Stimulated activated CD8-positive, alpha-beta memory T cell treated with anti-CD3 and anti-CD28 coated beads, Interleukin-4, amount 100 ng/mL, for 24 hours (primary cell): Measurements from ENCODE around the gene LRRC8D.

Experiments used
- DNase-seq: peaks from one replicate; pipeline ENCODE4 v3.0.0-alpha.2; 2020; ENCODE audit warnings: low read depth

Gene LRRC8D

DNA sequence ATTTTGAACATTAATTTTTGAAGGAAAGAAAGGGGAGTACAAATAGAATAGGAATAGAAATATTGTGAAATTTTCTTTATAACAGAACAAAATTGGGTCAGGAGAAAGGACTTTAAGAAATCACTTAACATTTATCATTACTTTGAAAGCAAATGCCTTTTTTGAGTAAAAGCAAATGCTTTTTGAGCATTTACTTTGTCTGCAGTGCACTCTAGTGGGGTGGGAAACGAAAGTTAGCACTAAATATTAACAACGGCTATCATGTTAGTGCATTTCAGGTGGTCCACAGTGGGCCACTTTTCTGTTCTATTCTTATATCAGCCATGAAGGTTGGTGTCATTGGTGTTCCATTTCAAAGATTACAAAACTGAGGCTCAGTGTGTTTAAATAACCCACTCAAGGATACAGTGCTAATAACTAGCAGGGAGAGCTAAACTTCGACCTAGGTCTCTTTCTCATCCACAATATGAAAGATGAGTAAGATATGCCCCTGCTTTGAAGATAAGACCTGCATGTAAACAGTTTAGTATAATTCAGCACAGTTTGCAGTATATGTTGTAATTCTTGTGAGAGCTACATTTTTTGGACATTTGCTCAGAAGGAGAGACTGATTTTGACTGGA lies 13.4 kb downstream of the LRRC8D start:
- DNase-seq: no peak

DNA sequence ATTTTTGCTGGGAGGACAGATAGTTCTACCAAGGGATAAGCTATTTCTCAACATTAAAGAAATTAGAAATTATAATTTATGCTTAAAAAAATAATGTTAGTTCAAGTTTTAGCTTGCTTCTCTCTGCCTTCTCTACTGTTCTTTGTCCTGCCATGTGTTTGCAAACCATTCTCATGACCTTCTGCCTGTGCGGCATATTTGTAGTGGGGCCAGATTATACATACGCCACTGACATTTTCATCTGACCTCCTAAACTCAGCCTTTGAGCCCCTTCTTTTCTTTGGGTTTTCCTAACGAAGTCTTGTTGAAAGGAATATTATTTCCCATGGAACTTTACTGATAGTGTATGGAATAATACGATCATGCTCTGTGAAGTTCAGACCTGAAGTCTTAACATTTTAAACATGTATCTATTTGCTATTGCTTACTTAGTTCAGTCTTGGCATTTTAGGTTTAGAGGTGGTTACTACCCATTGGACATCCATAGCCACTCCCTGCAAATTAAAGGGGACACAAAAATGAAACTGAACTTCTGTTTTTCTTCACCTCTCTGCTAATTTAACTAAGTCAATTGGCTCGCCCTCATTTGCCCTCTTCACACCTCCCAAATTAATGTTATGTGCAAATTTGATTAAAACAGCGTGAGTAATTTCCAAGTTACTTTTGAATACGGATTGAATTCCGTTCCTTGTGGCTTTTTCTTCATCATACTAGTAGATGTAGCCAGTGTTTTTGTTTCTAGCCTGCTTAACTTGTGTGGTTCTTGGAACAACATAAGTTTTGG lies 15.6 kb downstream of the LRRC8D start:
- DNase-seq: no peak

DNA sequence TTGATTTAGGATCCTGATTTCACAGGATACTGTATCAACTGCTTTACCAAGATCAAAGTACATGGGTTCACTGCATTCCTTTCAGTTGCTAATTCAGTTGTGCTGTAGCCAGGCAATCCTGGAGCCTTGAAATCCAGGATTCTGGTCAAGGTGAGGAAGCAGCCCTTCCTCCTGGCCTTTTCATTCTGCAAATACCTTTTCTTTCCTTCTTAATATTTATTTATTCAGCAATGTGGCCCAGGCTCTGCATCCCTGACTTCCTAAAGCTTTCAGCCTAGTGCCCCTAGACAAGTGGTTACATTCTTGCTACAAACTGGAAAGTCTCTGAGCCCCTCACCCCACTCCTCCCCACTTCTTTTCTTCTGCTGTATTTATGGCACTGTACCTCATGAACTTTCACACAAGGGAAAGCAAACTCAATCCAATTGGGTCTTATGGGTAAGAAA lies 16.2 kb downstream of the LRRC8D start:
- DNase-seq: no peak

DNA sequence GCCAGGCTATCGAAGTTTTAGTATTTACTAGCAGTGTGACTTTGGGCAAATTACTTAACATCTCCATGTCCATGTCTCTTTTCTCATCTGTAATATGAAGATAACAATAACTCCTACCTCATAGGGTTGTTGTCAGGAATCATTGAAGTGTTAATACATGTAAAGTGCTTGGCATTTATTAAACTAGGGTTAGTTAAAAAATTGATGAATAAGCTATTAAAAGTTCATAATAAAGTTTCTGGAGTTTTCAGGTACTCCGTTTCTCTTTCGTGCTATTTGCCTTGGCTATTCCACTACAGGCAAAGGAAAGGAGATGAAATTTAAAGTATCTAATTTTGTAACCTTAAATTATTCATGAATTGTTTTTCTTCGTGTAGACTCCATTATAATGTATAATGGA lies 16.7 kb downstream of the LRRC8D start:
- no peak for DNase-seq

DNA sequence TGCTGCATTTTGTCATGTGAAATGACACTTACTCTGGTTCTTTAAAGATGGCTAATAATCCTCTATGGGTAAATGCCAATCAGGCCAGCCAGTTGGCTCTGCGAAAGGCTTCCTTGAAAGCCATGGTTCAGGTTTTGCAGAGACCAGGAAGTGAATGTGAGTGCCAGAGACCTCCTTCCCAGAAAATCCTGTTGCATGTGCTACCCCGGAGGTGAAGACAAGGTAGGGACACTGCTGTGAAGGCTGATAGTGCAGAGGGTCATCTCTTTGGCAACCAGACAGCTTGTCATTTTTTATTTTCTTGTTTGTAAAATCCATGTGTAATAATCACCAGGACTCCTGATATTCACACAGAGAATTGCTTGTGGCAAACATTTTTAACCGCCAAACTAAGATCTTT lies 18.7 kb downstream of the LRRC8D start:
- no peak for DNase-seq

DNA sequence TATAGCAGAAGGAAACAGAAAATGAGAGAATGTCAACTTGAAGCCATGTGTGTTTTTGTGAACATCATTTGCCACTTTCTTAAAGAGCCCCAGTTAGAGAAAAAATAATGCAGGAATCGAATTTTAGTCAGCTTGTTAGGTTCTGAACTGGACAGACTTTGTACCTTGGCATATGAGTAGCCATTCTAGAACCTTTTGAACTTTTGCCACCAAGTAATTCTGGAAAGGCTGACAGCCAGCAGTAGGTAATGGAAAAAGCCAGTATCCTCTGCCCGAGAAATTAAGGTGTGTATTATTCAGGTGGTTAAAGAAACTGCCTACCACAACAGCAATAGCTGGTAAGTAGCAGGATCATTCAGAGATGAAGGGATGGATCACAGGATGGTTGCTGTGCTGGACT lies 20.7 kb downstream of the LRRC8D start:
- DNase-seq: no peak

DNA sequence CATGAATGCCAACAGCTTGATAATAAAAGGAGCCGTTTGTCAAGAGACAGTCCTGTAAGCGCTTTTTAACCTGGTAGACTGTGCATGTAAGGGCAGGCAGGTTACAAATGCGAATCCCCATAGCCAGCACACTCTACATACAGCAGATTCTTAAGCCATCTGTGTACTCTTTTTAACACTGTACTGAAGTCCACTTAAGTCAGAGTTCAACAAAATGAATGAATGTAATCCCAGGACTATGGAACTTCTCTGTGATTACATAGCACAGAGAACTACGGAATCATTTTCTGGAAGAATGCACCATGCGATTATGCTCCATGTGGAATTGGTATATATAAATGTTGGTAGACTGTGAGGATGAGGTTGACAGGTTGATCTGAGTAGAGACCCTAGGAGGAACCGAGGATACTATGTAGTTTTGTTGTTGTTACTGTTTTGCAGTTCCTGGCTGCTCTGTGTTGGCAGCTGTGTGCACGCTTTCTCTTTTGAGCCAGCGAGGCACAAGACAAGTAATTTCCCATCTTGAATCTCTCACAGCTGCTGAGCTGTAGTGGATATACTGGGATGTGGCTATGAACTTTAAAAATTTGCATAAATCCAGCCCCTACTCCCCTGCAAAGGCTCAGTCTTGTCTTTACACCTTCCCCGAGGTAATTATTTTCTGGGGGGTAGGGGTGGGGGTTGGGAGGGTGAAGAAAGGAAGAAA lies 21.9 kb downstream of the LRRC8D start:
- no peak for DNase-seq

DNA sequence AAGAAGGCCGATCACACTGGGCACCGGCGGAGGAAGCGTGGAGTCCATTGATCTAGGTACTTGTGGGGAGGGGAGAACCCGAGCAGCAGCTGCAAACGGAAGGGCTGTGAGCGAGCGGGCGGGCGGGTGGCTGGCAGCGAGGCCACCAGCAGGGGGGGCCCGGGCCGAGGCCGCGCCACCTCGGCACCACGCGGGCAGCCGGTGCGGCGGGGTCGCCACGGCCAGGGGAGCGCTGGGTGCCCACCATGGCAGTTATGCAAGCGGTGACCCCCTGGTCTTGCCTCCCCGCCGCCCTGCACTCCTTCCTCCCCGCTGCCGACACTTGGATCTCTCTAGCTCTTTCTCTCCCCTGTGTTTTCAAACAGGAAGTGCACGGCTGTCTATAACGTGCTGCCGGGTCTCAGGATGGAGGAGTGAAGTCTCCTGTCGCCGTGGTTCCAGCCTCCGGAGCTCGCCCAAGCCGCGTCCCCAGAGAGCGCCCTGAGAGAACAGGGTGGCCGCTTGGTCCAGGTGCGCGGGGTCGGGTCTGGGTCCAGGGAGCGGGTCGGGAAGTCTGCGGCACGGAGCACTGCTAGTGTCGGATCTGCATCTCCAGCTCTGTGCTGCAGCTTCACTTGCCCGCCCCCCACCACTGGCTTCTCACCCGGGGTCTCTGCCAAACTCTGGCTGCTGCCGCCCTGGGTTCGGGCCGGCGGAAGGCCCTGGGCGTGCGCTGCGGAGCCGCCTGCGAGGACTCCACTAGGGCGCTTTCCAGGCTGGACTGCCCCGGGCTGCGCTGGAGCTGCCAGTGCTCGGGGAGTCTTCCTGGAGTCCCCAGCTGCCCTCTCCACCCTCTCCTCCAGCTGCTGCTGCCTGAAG lies 22.7 kb downstream of the LRRC8D start:
- DNase-seq: peak; percentile 68

DNA sequence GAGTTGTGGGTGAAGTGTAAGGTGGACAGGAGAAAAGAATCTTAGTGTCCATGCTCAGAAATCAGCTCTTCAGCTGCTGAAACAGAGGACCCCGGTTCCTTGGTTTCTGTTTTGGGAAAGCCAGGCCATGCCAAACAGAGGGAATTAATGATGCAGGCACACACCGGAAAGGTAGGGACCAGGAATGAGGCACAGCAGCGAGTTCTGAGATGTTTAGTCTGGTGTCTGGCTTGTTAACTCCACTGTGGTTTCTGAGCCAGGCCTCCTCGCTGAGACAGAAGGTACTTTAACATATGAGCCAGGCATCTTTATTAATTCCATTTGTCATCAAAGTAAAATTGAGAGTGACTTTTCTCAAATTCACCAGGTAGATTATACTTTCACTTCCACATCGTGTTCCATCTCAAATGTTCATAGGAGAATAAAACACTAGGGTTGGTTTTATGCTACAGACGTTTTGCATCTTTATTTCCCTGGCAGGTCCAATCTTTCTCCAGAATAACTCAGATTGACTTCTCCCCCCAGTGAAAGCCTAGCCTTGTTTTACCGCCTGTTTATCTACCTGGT lies 23.5 kb downstream of the LRRC8D start:
- no peak for DNase-seq

DNA sequence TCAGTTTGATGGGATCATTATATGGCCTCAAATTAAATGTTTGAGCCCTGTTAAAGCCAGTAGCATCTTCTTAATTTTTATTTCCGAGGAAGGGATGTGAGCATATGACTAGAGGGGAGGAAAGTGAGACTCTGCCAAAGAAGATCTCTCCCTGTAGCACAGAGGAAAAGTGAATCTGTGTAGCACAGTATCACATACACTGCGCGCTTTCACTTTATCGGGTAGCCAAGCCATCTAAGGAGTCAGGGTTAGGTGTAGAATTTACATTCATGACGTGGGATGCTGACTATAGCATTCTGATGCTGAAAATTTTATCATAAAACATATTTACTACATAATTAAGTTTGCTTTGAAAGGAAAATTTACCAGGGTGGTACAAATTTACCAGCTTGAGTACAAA lies 24.0 kb downstream of the LRRC8D start:
- no peak for DNase-seq

DNA sequence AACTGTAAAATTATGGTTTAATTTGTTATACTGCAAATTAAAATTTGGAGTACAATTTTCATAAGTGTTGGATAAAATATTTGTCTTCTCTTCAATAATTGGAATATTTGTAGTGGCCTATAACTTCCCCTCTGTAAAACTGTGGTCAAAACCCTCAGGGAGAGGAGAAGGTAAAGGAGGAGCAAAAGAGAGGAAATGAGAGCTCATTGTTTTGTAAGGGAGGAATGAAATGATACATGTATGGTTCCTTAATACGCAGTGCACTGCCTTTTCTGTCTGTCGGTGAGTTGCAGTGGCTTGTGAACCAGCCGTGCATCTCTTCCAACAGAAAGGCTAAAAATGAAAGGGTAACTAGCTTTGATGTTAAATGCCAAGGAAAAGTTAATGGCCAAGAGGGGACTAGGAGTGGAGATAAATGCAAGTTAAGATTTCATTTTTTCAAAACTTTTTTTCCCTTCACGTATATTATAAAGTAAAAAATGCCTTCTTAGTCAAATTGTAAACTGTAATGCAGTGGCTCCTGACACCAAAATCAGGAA lies 26.4 kb downstream of the LRRC8D start:
- DNase-seq: no peak

DNA sequence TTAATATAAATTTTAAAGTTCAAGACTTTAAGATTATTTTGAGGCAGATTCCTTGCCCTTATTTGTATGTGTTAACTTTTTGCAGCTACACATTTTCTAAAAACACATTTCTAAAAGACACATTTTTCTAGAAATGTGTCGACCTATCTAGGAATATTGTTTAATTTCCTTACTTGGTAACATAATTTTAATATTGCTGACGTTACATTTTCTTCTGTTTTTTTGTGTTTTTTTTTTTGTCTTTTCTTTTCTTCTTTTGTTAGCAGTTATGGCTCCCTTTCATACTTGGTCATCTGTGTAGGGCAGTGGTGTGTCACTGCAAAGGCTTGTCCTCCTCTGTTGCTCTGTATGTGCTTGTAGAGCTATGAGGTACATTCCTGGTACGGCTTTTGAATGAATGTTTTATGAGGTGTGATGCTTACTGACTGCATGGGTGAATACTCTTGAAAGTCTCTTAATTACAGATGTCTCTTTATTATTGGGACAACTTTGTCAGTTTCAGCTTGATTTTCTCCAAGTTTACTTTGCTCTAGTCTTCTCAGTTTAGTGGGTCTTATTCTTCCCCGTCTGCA lies 30.1 kb downstream of the LRRC8D start:
- no peak for DNase-seq

DNA sequence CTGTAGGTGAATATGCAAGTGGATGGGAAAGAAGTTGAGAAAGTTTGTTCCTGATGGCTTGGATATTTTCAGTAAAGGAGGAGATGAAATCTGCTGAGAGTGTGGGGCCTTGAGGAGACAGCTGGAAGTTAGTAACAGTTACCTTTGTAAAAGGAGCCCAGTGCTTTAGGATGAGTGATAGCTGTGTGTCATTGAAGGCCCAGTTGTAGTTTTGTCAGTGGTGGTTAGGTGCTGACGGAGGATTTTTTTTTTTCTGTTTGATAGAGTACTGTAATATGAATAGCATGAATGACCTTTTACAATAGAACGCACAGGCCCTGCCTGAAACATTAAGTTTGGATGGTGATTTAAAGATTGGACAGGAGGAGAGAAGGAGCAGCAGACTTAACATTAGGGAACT lies 33.3 kb downstream of the LRRC8D start:
- DNase-seq: no peak

DNA sequence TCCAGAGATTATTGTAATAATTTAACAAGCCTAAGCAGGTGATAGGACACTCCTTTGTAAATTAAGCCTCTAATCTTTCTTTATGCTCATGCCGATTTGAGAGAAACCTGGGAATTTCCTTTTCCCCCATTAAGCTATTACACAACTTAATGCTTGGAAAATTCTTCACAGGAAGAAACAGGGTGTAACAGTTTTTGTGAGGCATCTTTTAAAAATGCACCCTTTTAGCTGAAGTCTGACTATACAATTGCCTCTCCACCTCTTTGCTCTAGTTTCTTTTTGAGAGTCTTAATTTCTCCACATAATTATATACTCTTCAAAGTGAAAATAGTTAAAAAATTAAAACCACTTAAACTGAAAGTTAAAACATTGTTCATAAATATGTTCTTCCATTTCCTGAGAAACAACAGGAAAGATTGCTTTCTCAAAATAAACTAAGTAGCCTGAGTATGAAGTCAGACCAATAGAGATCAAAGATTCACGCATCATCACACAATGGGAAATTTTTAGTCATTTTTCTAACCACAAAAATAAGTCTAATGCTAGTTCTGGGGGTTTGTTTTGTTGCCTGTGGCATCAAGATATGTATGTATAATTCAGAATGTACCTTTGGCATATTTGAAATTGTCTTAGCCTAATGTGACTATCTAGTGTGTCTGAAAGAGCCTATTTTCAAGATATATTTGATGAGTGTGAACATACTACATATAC lies 34.7 kb downstream of the LRRC8D start:
- DNase-seq: no peak

DNA sequence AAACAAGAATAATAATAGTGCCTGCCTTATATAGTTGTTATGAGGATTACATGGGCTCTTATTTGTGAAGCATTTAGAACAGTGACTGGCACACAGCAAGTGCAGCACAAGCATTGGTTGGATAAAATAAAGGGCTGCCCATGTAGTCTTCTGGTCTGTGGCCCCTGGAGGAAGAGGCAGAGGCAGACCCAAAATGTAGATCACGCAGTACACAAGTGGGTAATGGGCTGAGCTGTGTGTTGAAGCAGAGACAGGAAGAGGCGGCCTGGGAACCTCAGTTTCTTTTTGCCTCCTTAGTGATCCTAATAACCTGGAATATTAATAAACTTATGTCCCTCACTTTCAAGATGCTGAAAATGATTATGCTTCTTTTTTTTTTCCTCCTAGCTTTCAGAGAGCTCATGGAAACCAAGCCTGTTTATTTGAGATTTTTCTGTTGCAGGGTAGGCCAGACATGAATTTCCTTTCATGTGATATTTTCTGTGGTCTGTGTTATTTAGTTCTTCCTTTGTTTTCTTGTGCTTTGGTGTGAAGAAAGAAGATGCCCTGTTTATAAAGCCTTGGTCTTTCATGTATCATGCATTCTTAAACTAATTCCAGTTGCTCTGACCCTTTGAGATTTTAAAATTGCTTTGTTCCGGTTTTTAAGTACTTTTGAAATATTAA lies 42.5 kb downstream of the LRRC8D start:
- no peak for DNase-seq

DNA sequence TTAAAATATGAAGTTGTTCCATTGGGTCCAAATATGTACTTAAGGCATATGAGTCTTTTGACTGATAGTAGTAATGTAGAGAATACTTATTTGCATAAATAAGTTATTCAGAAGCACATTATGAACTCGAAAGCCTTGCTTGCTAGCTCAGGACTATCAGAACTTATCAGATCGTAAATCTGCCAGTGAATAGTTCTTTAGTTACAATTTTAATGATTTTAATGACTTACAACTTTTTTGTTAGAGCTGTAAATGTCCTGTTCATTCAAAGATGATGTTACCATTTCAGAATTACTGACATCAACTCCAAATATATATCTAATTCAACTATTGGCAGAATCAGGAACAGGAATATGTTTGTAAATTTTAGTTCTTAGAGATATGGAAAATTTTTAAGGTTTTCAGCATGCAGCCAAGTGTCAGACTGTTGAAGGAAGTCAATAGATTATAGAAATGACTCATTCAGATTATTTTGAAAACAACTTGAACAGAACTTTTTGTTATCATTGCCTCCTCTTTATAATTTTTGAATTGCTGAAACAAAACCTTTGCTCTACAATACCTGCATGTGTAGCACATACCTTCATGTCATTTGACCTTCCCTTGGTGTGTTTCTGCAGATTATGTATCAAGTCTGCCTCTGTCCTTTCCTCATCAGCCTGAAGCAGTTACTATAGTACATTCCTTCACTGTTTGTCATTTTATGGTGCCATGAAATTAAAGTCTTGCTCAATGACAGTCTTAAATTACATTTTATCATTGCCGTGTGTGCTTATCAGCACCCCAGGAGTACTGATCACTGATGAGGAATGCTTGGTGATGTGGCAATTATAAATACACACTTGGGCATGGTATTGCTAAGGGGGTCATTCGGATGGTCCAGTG lies 44.9 kb downstream of the LRRC8D start:
- no peak for DNase-seq

DNA sequence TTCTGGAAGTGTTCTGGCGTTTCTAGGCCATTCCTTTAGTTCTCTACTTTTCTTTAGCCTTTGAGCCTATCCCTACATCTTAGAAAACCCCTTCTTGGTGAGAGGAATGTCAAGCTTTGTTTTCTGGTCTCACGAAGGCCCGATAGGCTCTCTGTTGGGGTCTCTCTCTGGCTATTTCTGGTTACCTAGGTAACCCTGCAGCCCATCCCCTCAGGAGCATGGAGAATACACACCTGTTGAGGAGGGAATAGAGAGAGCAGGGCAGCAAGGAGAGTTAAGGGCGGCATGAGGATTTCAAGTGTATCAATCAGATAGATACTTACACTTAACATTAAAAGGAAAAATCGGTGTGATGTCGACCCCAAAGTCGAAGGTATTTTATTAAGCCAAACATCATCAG lies 45.7 kb downstream of the LRRC8D start:
- DNase-seq: no peak

DNA sequence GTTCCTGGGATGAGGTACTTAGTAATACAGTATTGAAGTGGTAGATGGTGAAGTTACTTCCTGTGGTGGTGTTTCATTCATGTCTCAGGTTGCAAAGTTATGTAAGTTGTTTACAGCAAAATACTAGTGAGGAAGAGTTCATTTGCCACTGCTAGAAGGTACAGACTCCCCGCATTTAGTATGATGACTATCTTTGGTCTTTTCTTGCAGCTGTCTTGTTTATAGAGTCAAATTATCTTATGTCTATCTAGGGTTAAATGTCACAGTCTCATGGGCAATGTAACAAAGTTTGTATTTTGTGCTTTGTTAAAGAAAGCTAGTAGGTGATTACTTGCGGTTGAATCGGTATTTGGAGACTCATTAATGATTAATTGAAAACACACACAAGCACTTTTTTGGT lies 50.2 kb downstream of the LRRC8D start:
- DNase-seq: no peak
